HUES64 (cell line): ENCODE data around the gene GAB4.
"Not testable (repeated sequence)": the region's sequence is repeated elsewhere in the genome, so short reads cannot be mapped to it uniquely, and the experiment has no call there.

Source experiments
- H3K27ac ChIP-seq: 2 replicates; pipeline ENCODE4 v1.7.0; 2013; ENCODE audit warnings: low read depth, low read length, inconsistent platforms
- H3K27me3 ChIP-seq: 2 replicates; pipeline ENCODE4 v1.6.1; 2013; ENCODE audit warnings: mild to moderate bottlenecking, low read length; ENCODE audit not compliant: insufficient read depth
- H3K36me3 ChIP-seq: 2 replicates; pipeline ENCODE4 v1.6.1; 2013; ENCODE audit warnings: mild to moderate bottlenecking, low read length; ENCODE audit not compliant: insufficient read depth
- H3K4me1 ChIP-seq: 2 replicates; pipeline ENCODE4 v1.6.1; 2013; ENCODE audit warnings: mild to moderate bottlenecking, low read length, moderate library complexity; ENCODE audit not compliant: insufficient read depth
- H3K4me3 ChIP-seq: 2 replicates; pipeline ENCODE4 v1.5.1; 2013; ENCODE audit warnings: mild to moderate bottlenecking, low read length, moderate library complexity
- H3K9ac ChIP-seq: 2 replicates; pipeline ENCODE4 v1.6.1; 2013; ENCODE audit warnings: mild to moderate bottlenecking, low read depth, low read length
- H3K9me3 ChIP-seq: 2 replicates; pipeline ENCODE4 v1.6.1; 2013; ENCODE audit warnings: low read depth, low read length; ENCODE audit not compliant: insufficient read depth
- WGBS: fragments of 150-250, 120-280 bp; methylation state at CpG from one replicate; pipeline ENCODE4 v1.1.7; 2013; ENCODE audit warnings: missing lambda C conversion rate; 5-methylcytosine and 5-hydroxymethylcytosine counted together

Gene GAB4

DNA sequence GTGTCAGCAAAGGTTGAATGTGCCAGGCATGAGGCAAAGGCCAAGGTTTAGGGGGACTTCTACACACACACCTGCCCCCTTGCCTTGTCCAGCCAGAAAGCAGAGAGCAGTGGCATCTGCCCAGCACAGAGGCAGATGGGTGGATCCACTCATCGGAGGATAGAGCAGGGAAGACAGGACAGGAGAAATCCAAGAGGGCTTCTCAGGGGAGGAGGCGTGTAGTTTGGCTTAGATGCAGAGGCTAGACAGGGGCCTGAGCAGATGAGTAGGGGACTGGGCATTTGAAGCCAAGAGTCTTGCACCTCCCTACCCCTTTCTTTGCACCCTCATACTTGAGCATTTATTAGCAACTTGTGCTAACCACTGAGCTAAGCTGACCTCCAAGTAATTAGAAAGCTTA is 26.5 kb upstream of the GAB4 start:
- not testable (repeated sequence) for H3K9me3 ChIP-seq, H3K4me1 ChIP-seq, H3K27me3 ChIP-seq, H3K4me3 ChIP-seq, H3K36me3 ChIP-seq, H3K27ac ChIP-seq, H3K9ac ChIP-seq
- WGBS = 87% methylated on average over 2 of the region's 2 CpGs

- not testable (repeated sequence) for H3K9ac ChIP-seq, H3K27ac ChIP-seq, H3K36me3 ChIP-seq, H3K9me3 ChIP-seq, H3K4me1 ChIP-seq, H3K27me3 ChIP-seq, H3K4me3 ChIP-seq
- WGBS = 77% methylated on average over 2 of the region's 2 CpGs
Measured at GRCh38 chr22:17032277-17032676, 24.3 kb upstream of the GAB4 start.

- H3K36me3 ChIP-seq, H3K27ac ChIP-seq, H3K9ac ChIP-seq, H3K4me1 ChIP-seq, H3K4me3 ChIP-seq, H3K27me3 ChIP-seq: not testable (repeated sequence)
- H3K9me3 ChIP-seq = peaks cover 14% of the 10 kb centered on the region
- 64% methylated on average over 5 of the region's 5 CpGs for WGBS
Measured at GRCh38 chr22:17024380-17024779, 16.4 kb upstream of the GAB4 start.

DNA sequence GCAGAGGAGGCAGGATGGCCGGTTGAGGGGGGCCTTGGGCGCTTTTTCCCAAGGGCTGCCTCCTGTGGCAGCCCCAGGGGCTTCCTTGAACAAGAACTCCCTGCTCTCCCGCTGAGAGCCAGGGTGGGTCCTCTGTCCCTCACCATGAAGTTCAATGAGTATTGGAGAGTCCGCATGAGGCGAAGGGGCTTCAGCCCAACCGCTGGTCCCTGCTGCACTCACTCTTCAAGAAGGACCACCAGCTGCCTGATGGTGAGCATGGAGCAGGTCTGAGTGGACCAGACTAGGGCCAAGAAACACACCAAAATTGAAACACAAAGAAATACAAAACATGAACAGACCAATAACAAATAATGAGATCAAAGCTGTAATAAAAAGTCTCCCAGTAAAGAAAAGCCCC is 7.5 kb upstream of the GAB4 start:
- 66% methylated on average over 5 of the region's 6 CpGs for WGBS
- not testable (repeated sequence) for H3K4me3 ChIP-seq, H3K27ac ChIP-seq, H3K27me3 ChIP-seq, H3K4me1 ChIP-seq, H3K9ac ChIP-seq, H3K36me3 ChIP-seq
- peaks cover 22% of the 10 kb centered on the region for H3K9me3 ChIP-seq

DNA sequence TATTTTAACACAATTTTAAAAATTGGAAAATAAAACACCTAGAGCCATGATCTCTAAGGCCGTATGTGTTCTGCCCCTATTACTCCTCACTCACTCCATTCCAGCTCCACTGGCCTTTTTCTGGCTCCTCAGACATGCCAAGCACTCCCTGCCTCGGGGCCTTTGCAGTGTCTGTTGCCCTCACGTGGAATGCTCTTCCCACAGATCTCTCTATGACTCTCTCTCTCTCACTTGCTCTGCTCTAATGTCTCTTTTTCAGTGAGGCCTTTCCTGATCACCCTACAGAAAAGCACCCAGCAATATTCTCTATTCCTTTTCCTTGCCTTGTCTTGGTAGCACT is 6.0 kb upstream of the GAB4 start:
- H3K9me3 ChIP-seq = peaks cover 26% of the 10 kb centered on the region
- not testable (repeated sequence) for H3K36me3 ChIP-seq, H3K9ac ChIP-seq, H3K4me1 ChIP-seq, H3K27ac ChIP-seq, H3K27me3 ChIP-seq, H3K4me3 ChIP-seq
- WGBS = 42% methylated on average over 3 of the region's 3 CpGs

DNA sequence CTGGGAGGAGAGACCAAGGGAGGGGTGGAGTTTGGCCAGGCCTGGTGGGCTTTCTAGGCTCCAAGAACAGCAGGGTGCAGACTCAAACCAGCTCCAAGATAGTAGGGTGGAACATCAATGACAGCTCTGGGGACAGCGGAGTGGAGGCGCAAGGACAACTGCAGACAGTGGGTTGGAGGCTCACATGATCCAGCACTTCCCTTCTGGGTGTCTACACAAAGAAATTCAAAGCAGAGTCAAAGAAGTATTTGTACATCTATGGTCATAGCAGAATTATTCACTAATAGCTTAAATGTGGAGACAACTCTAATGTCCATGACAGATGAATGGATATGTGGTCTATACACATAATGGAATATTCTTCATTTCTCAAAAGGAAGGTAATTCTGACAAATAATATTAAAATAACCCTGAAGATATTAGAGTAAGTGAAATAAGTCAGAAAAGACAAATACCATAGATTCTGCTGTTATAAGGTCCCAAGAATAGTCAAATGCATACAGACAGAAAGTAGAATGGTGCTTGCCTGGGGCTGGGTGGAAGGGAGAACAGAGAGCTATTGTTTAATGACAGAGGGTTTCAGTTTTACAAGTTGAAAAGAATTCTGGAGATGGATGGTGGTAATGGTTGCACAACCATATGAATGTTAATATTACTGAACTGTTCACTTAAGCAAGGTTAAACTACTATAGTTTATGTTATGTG is 5.5 kb upstream of the GAB4 start:
- WGBS = 94% methylated on average over 2 of the region's 2 CpGs
- Histone ChIP-seq H3K9ac (no peak overlapping the region), H3K27ac (no peak overlapping the region), H3K9me3 (peaks cover 23% of the 10 kb centered on the region), H3K36me3 (no peaks in the 10 kb centered on the region), H3K4me3 (no peak overlapping the region), H3K27me3 (no peaks in the 10 kb centered on the region), H3K4me1 (no peaks in the 10 kb centered on the region)

GRCh38 chr22:17012267-17012666 is 4.2 kb upstream of the GAB4 start:
- H3K9me3 ChIP-seq = peaks cover 23% of the 10 kb centered on the region
- no peak overlapping the region for H3K9ac ChIP-seq
- no peaks in the 10 kb centered on the region for H3K36me3 ChIP-seq
- peaks cover 7% of the 10 kb centered on the region; the same call in 1 of the 2 replicates for H3K27me3 ChIP-seq
- 60% methylated on average over 4 of the region's 4 CpGs for WGBS
- H3K4me3 ChIP-seq = no peak overlapping the region
- H3K27ac ChIP-seq = no peak overlapping the region
- H3K4me1 ChIP-seq = no peaks in the 10 kb centered on the region

DNA sequence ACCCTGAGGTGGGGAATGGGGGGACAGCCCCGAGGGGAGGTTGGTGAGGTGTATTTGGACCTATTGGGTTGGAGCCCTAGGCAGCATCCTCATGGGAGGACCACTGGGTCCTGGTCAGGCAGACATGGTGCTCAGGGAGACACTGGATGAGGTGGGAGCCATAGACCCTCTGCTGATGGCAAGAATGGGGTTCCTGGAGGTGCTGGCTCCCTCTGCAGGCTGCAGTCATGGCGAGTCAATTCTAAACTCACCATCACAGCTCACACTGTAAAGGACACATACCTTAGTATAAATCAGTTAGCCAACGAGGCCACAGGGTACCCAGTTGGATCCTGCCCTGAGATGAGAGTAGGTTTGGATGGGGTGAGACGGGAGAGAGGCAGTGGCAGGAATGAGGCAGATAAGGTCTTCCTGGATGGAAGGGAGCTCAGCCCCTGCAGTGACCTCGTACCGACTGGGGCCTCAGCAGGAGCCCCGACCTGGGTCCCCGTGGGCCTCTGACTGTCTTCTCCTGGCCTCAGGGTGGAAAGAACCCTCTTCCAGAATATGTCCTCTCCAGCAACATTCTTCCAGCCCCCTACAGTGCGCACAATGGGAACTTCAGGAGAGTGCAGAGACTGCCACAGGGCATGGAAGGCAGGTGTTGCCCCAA is 1.7 kb upstream of the GAB4 start:
- H3K9me3 ChIP-seq = peaks cover 14% of the 10 kb centered on the region; the same call in 1 of the 2 replicates
- 68% methylated on average over 9 of the region's 9 CpGs for WGBS
- no peak overlapping the region for H3K4me3 ChIP-seq
- no peaks in the 10 kb centered on the region for H3K36me3 ChIP-seq
- no peak overlapping the region for H3K9ac ChIP-seq
- no peaks in the 10 kb centered on the region for H3K4me1 ChIP-seq
- no peak overlapping the region for H3K27ac ChIP-seq
- peaks cover 14% of the 10 kb centered on the region for H3K27me3 ChIP-seq

DNA sequence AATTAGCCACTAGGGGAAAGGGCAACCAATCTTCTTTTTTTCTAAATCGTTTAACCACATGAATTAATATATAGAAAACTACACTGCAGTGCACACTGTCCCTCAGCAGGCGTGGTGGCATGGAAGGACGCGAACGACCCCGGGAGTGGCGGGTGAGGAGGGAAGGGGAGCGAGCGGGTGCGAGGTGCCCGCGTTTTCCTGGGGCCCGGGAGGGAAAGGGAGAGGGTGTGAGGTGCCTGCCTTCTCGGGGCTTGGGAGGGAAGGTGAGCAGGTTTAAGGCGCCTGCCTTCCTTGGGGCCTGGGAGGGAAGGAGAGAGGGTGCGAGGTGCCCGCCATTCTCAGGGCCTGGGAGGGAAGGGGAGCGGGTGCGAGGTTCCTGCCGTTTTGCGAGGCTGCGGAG is 765 bp downstream of the GAB4 start:
- peaks cover 17% of the 10 kb centered on the region; the same call in 1 of the 2 replicates for H3K9me3 ChIP-seq
- H3K4me3 ChIP-seq = peak overlapping the region; percentile 8; the same call in 1 of the 2 replicates
- no peaks in the 10 kb centered on the region for H3K4me1 ChIP-seq
- peaks cover 14% of the 10 kb centered on the region for H3K27me3 ChIP-seq
- WGBS = 88% methylated on average over 21 of the region's 22 CpGs
- H3K36me3 ChIP-seq = no peaks in the 10 kb centered on the region
- H3K27ac ChIP-seq = no peak overlapping the region
- no peak overlapping the region for H3K9ac ChIP-seq

DNA sequence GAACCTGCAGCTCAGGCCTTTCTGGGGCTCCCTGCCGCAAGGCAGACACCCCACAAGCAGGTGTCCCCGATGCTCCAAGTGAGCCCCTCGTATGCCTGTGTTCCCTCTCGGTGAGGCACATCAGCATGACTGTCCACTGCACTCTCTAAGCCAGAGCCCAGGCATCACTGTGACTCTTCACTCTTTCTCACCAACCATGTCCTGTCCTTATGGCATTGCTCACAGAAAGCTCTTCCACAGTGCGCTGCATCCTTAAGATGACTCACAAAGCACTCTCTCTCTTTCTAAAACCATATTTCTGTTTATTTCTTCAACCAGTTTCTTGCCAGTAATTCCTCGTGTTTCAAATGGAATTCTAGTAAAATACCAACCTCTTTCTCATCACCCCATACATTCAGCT is 18.1 kb downstream of the GAB4 start:
- no peaks in the 10 kb centered on the region; the same call in 1 of the 2 replicates for H3K27me3 ChIP-seq
- WGBS = 72% methylated on average over 6 of the region's 6 CpGs

GRCh38 chr22:16988257-16988656 is 19.8 kb downstream of the GAB4 start:
- Histone ChIP-seq H3K9ac (no peak overlapping the region), H3K27ac (no peak overlapping the region), H3K27me3 (no peaks in the 10 kb centered on the region; the same call in 1 of the 2 replicates), H3K36me3 (no peaks in the 10 kb centered on the region), H3K4me3 (no peak overlapping the region), H3K4me1 (no peaks in the 10 kb centered on the region), H3K9me3 (peaks cover 75% of the 10 kb centered on the region)
- WGBS = 63% methylated on average over 6 of the region's 6 CpGs

More for the DNA sequence above, 18.1 kb downstream of the GAB4 start:
- no peaks in the 10 kb centered on the region for H3K4me1 ChIP-seq
- peaks cover 66% of the 10 kb centered on the region for H3K9me3 ChIP-seq
- H3K27ac ChIP-seq = no peak overlapping the region
- H3K36me3 ChIP-seq = no peaks in the 10 kb centered on the region
- H3K9ac ChIP-seq = no peak overlapping the region
- H3K4me3 ChIP-seq = no peak overlapping the region
